A549 (cell line): ENCODE data around the gene SHC3. TPM values are rescaled to one million over a fixed set of nuclear protein-coding genes. Genes with fewer than 3 reads are reported as not detected.

Experiments
- ATAC-seq, 2 experiments: fragments of 200-7000 bp in 1 of 2; fragments of >200 bp in 1 of 2; cut with Nextera tagmentation in 1 of 2; cut with Tn5 transposase in 1 of 2; 3 replicates each; pipeline versions ENCODE4 v1.8.0 to v1.9.1; 2018 to 2020; ENCODE audit warnings: mild to moderate bottlenecking in 1 of 2, moderate library complexity in 1 of 2
- CTCF ChIA-PET: fragments of 300-600 bp; sonication (Branson Sonifier 250); formaldehyde crosslinking; extraction: SDS; loops from one replicate; lab custom pipeline; 2021; ENCODE audit warnings: antibody characterized with exemption, inconsistent platforms; lab: Yijun Ruan, JAX
- POLR2A ChIA-PET: fragments of 350-600 bp; formaldehyde crosslinking; extraction: SDS; loops from one replicate; lab custom pipeline; 2021; ENCODE audit warnings: antibody characterized with exemption, inconsistent platforms; lab: Yijun Ruan, JAX
- DNase-seq, 2 experiments: peaks; one replicate each; pipeline versions ENCODE4 v3.0.0 to v3.0.0-alpha.2; 2011 to 2016; ENCODE audit warnings: low read depth in 1 of 2, low spot score in 1 of 2
- FAIRE-seq: peaks from 2 replicates; lab custom pipeline; 2011; peaks lifted over from hg19 to GRCh38; lab: Jason Lieb, UNC
- H3K27ac ChIP-seq, 2 experiments: fragments of >200 bp; sonication (Bioruptor Twin); formaldehyde crosslinking; 3 replicates each; pipeline ENCODE4 v1.5.1; 2016 to 2017
- H3K4me1 ChIP-seq: fragments of >200 bp; sonication (Bioruptor Twin); formaldehyde crosslinking; 3 replicates; pipeline ENCODE4 v1.6.1; 2016
- H3K4me2 ChIP-seq: fragments of >200 bp; sonication (Bioruptor Twin); formaldehyde crosslinking; 3 replicates; pipeline ENCODE4 v1.6.1; 2016
- H3K4me3 ChIP-seq: fragments of >200 bp; sonication (Bioruptor Twin); formaldehyde crosslinking; 3 replicates; pipeline ENCODE4 v1.5.1; 2016
- H3K9me3 ChIP-seq: fragments of >200 bp; sonication (Bioruptor Twin); formaldehyde crosslinking; 3 replicates; pipeline ENCODE4 v1.6.1; 2016
- BHLHE40 ChIP-seq: IDR thresholded peaks from 2 replicates; pipeline ENCODE4 v1.6.1; 2012; ENCODE audit warnings: low read depth, low read length, inconsistent platforms
- CBX2 ChIP-seq: fragments of 200-600 bp; sonication (generic); IDR thresholded peaks from 2 replicates; pipeline ENCODE4 v1.6.1; 2016; ENCODE audit warnings: low read depth, mild to moderate bottlenecking, borderline replicate concordance
- CEBPB ChIP-seq, 2 experiments: fragments of >200 bp in 1 of 2; sonication (Bioruptor Twin) in 1 of 2; formaldehyde crosslinking in 1 of 2; IDR thresholded peaks; 2 replicates each; pipeline ENCODE4 v1.6.1; 2012 to 2016
- EHF ChIP-seq: fragments of 250-450 bp; sonication (Bioruptor Pico); IDR thresholded peaks from 2 replicates; pipeline ENCODE4 v1.5.0; 2020; ENCODE audit warnings: mild to moderate bottlenecking
- ESRRA ChIP-seq: fragments of 150-350 bp; IDR thresholded peaks from 2 replicates; pipeline ENCODE4 v1.6.1; 2014; ENCODE audit warnings: mild to moderate bottlenecking, low read length, borderline replicate concordance
- FOSB ChIP-seq: fragments of 250-450 bp; sonication (Bioruptor Pico); IDR thresholded peaks from 2 replicates; pipeline ENCODE4 v1.5.0; 2020; ENCODE audit warnings: mild to moderate bottlenecking, moderate library complexity
- FOSL2 ChIP-seq, 2 experiments: fragments of 450-650 bp in 1 of 2; fragments of >200 bp in 1 of 2; sonication (Bioruptor Twin) in 1 of 2; formaldehyde crosslinking; IDR thresholded peaks; 2 replicates each; pipeline versions ENCODE4 v1.5.0 to v1.6.1; 2016 to 2020; ENCODE audit warnings: mild to moderate bottlenecking in 1 of 2, moderate library complexity in 1 of 2
- FOXS1 ChIP-seq: fragments of 250-450 bp; sonication (Bioruptor Pico); IDR thresholded peaks from 2 replicates; pipeline ENCODE4 v1.5.0; 2020; ENCODE audit warnings: mild to moderate bottlenecking, moderate library complexity
- GATA3 ChIP-seq: IDR thresholded peaks from 2 replicates; pipeline ENCODE4 v1.6.1; 2012; ENCODE audit warnings: borderline replicate concordance
- HEYL ChIP-seq: fragments of 250-450 bp; sonication (Bioruptor Pico); IDR thresholded peaks from 2 replicates; pipeline ENCODE4 v1.8.0; 2021; ENCODE audit warnings: mild to moderate bottlenecking, moderate library complexity
- HOXB13 ChIP-seq: fragments of 250-450 bp; sonication (Bioruptor Pico); IDR thresholded peaks from 2 replicates; pipeline ENCODE4 v1.5.0; 2020; ENCODE audit warnings: low read depth, mild to moderate bottlenecking, moderate library complexity
- HOXB5 ChIP-seq: fragments of 250-450 bp; sonication (Bioruptor Pico); IDR thresholded peaks from 2 replicates; pipeline ENCODE4 v1.5.0; 2020; ENCODE audit warnings: mild to moderate bottlenecking, moderate library complexity
- JUN ChIP-seq, 2 experiments: fragments of >200 bp; sonication (Bioruptor Twin); formaldehyde crosslinking; IDR thresholded peaks; 2 replicates in 1 of 2; 3 replicates in 1 of 2; pipeline ENCODE4 v1.6.1; 2016 to 2017
- JUNB ChIP-seq: fragments of >200 bp; sonication (Bioruptor Twin); formaldehyde crosslinking; IDR thresholded peaks from 2 replicates; pipeline ENCODE4 v1.6.1; 2016
- KDM1A ChIP-seq: fragments of 200-600 bp; sonication (generic); IDR thresholded peaks from 2 replicates; pipeline ENCODE4 v1.6.1; 2016; ENCODE audit warnings: low read depth, mild to moderate bottlenecking
- PHF8 ChIP-seq: fragments of 200-600 bp; sonication (generic); IDR thresholded peaks from 2 replicates; pipeline ENCODE4 v1.6.1; 2016; ENCODE audit warnings: low read depth, mild to moderate bottlenecking, antibody characterized with exemption, moderate library complexity, borderline replicate concordance
- POLR2A ChIP-seq: IDR thresholded peaks from 2 replicates; pipeline ENCODE4 v1.6.1; 2012; ENCODE audit warnings: mild to moderate bottlenecking, low read length
- POLR2AphosphoS2 ChIP-seq: conservative IDR thresholded peaks from 2 replicates; pipeline ENCODE4 v1.6.1; 2012; ENCODE audit warnings: low read length, improper control_type of control experiment, inconsistent platforms
- RAD21 ChIP-seq, 2 experiments: fragments of >200 bp in 1 of 2; sonication (Bioruptor Twin) in 1 of 2; formaldehyde crosslinking in 1 of 2; IDR thresholded peaks in 1 of 2; conservative IDR thresholded peaks in 1 of 2; 2 replicates in 1 of 2; 3 replicates in 1 of 2; pipeline ENCODE4 v1.6.1; 2012 to 2018; ENCODE audit warnings: inconsistent platforms in 1 of 2
- RFX5 ChIP-seq: fragments of 450-650 bp; IDR thresholded peaks from 2 replicates; pipeline ENCODE4 v1.7.1; 2014; ENCODE audit warnings: antibody characterized with exemption, mild to moderate bottlenecking, moderate library complexity
- SREBF2 ChIP-seq: fragments of 450-650 bp; IDR thresholded peaks from 2 replicates; pipeline ENCODE4 v1.6.1; 2014; ENCODE audit warnings: mild to moderate bottlenecking, moderate library complexity
- TFCP2L1 ChIP-seq: fragments of 250-450 bp; sonication (Bioruptor Pico); IDR thresholded peaks from 2 replicates; pipeline ENCODE4 v1.5.0; 2021; ENCODE audit warnings: mild to moderate bottlenecking
- ZNF302 ChIP-seq: fragments of 250-450 bp; sonication (Bioruptor Pico); IDR thresholded peaks from 2 replicates; pipeline ENCODE4 v1.9.0; 2021; ENCODE audit warnings: inconsistent platforms, mild to moderate bottlenecking, moderate library complexity
- WGBS: methylation state at CpG from one replicate; pipeline ENCODE4 v1.1.6; 2017; ENCODE audit errors: missing lambda C conversion rate; 5-methylcytosine and 5-hydroxymethylcytosine counted together
- polyA plus RNA-seq, 4 experiments: library from polyadenylated mRNA; depleted of rRNA in 3 of 4; stranded (reverse); fragments of >200 nt; fragmentation: RNase III in 1 of 4; extraction: RNeasy Plus Mini Kit Qiagen cat#74134 plus additional on column Dnase treatment in 1 of 4; gene quantifications; 2 replicates in 3 of 4; 3 replicates in 1 of 4; pipeline ENCODE4 v1.2.3, GENCODE V29; 2011 to 2017
- TF ChIP-seq, protein P1 (sequence below): fragments of >200 bp; sonication (Bioruptor Twin); formaldehyde crosslinking; IDR thresholded peaks from 2 replicates; pipeline ENCODE4 v1.6.1; 2016
- TF ChIP-seq, protein P2 (sequence below): fragments of >200 bp; sonication (Bioruptor Twin); formaldehyde crosslinking; IDR thresholded peaks from 3 replicates; pipeline ENCODE4 v1.6.1; 2016
- TF ChIP-seq, protein P3 (sequence below): fragments of 250-450 bp; sonication (Bioruptor Pico); IDR thresholded peaks from 2 replicates; pipeline ENCODE4 v1.5.0; 2020; ENCODE audit warnings: low read depth, mild to moderate bottlenecking, moderate library complexity
- TF ChIP-seq, protein P4 (sequence below): IDR thresholded peaks from 2 replicates; pipeline ENCODE4 v1.6.1; 2012; ENCODE audit warnings: low read depth, borderline replicate concordance
- TF ChIP-seq, protein P5 (sequence below): IDR thresholded peaks from 2 replicates; pipeline ENCODE4 v1.6.1; 2012

SHC3 gene
- polyA plus RNA-seq, 2 of the 4 experiments (the other 2 are of a cell fraction) = 0.09 to 0.88 TPM

DNA sequence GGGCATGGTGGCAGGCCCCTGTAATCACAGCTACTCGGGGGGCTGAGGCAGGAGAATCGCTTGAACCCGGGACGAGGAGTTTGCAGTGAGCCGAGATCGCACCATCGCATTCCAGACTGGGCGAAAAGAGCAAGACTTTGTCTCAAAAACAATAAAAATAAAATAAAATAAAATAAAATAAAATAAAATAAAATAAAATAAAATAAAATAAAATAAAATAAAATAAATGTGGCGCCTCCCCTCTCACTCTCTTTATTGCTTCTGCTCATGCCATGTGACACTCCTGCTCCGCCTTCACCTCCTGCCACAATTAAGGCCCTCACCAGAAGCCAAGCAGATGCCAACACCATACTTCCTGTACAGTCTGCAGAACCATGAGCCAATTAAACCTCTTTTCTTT, 3.8 kb upstream of the SHC3 start:
- FAIRE-seq (no peak), ATAC-seq (no peak), DNase-seq (no peak)
- H3K9me3 ChIP-seq = no peaks in the 10 kb centered on the region
- no peak for TF ChIP-seq GATA3
- TF ChIP-seq BHLHE40 = no peak
- TF ChIP-seq EHF (CRISPR knock-in tag) = no peak
- TF ChIP-seq SREBF2 = no peak
- no peak for TF ChIP-seq FOSB (CRISPR knock-in tag)
- 92% methylated on average over 10 of the region's 10 CpGs for WGBS
- H3K4me1 ChIP-seq = peaks cover 20% of the 10 kb centered on the region; the same call in 2 of the 3 replicates
- ChIA-PET POLR2A (no interaction called here), CTCF (interaction anchor here (1.3 to 1.4 kb wide), 2 partner anchors 39 to 96 kb away, joined by 3 read pairs; no protein-coding TSS in a partner anchor)
- H3K4me3 ChIP-seq = no peak overlapping the region
- H3K27ac ChIP-seq = no peak overlapping the region
- no peak overlapping the region for H3K4me2 ChIP-seq

DNA sequence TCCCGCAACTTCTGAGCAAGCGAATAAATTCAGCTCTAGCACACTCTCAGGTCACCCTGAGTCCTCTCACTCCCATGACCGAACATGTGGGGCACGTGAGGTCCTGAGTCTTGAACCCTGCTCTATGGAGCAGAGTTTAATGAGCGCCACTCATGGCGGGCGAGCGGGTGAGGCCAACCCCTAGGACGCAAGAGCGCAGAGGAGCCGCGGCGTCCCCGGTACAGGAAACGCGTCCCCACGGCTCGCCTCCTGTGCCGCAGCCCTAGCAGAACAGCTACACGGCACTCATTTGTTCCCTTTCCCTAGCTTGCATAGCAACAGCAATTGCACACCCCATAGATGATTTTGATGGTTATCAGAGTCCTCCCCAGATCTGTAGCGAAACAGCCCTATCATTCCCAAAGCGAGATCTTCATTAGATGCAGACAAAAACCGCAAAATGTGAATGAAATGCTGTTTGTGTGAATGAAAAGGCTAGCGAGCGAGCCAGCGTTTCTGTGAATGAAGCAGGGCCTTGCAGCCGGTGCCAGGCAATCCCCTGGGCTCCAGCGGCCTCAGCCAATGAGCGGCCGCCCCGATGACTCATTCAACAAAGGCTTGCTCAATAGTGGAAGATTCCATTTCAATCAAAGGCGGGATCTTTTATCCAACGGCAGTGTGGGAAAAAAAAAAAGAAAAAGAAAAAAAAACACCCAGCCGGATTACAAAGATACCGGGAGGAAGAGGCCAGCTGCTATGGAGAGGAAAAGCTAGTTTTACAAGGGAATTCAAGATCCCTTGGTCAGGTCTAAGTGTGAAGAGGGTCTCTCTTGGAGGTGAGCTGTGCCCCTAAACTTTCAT, 1.5 kb upstream of the SHC3 start:
- ATAC-seq (peak; percentile 88 to 94), DNase-seq (peak; percentile 88 to 89), FAIRE-seq (peak; percentile 46)
- WGBS = 16% methylated on average over 34 of the region's 35 CpGs
- H3K4me2 ChIP-seq = peak overlapping the region; percentile 86
- TF ChIP-seq JUN (IDR thresholded peaks at IDR 0.05) = peak in 1 of 2 experiments; percentile 67; a peak in 3 of 5 replicates
- TF ChIP-seq ZNF302 (CRISPR knock-in tag) = no peak
- no peak for TF ChIP-seq EHF (CRISPR knock-in tag)
- no peak for TF ChIP-seq ESRRA
- TF ChIP-seq HEYL (CRISPR knock-in tag) = no peak
- peak; percentile 41; the same call in 1 of the 2 replicates for TF ChIP-seq GATA3
- no peak for TF ChIP-seq FOXS1 (CRISPR knock-in tag)
- peak; percentile 54; the same call in 1 of the 2 replicates for TF ChIP-seq JUNB
- no peak for TF ChIP-seq KDM1A
- TF ChIP-seq CEBPB (IDR thresholded peaks at IDR 0.05) = peak; percentile 90 to 96
- TF ChIP-seq, protein P1, sequence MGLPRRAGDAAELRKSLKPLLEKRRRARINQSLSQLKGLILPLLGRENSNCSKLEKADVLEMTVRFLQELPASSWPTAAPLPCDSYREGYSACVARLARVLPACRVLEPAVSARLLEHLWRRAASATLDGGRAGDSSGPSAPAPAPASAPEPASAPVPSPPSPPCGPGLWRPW = 0 out of 2 replicates have a peak, but pooled peaks have one; percentile 38
- TF ChIP-seq, protein P2, sequence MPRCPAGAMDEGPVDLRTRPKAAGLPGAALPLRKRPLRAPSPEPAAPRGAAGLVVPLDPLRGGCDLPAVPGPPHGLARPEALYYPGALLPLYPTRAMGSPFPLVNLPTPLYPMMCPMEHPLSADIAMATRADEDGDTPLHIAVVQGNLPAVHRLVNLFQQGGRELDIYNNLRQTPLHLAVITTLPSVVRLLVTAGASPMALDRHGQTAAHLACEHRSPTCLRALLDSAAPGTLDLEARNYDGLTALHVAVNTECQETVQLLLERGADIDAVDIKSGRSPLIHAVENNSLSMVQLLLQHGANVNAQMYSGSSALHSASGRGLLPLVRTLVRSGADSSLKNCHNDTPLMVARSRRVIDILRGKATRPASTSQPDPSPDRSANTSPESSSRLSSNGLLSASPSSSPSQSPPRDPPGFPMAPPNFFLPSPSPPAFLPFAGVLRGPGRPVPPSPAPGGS = no peak
- no peak for TF ChIP-seq PHF8
- no peak for TF ChIP-seq POLR2AphosphoS2
- peak; percentile 90 for TF ChIP-seq RFX5
- TF ChIP-seq POLR2A = peak; percentile 43
- TF ChIP-seq, protein P3, sequence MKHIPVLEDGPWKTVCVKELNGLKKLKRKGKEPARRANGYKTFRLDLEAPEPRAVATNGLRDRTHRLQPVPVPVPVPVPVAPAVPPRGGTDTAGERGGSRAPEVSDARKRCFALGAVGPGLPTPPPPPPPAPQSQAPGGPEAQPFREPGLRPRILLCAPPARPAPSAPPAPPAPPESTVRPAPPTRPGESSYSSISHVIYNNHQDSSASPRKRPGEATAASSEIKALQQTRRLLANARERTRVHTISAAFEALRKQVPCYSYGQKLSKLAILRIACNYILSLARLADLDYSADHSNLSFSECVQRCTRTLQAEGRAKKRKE (CRISPR knock-in tag) = no peak
- TF ChIP-seq RAD21 (conservative IDR thresholded peaks at IDR 0.05 in 1 of 2, IDR thresholded peaks at IDR 0.05 in 1 of 2) = no peak
- TF ChIP-seq, protein P4, sequence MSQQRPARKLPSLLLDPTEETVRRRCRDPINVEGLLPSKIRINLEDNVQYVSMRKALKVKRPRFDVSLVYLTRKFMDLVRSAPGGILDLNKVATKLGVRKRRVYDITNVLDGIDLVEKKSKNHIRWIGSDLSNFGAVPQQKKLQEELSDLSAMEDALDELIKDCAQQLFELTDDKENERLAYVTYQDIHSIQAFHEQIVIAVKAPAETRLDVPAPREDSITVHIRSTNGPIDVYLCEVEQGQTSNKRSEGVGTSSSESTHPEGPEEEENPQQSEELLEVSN = peak; percentile 21; the same call in 1 of the 2 replicates
- no peak for TF ChIP-seq HOXB13 (CRISPR knock-in tag)
- no peak for TF ChIP-seq HOXB5 (CRISPR knock-in tag)
- TF ChIP-seq FOSL2 (IDR thresholded peaks at IDR 0.05) = peak; percentile 91
- TF ChIP-seq FOSL2 (CRISPR knock-in tag; IDR thresholded peaks at IDR 0.05) = peak; percentile 97
- TF ChIP-seq, protein P5, sequence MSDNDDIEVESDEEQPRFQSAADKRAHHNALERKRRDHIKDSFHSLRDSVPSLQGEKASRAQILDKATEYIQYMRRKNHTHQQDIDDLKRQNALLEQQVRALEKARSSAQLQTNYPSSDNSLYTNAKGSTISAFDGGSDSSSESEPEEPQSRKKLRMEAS = peak; percentile 32; the same call in 1 of the 2 replicates
- no peak for TF ChIP-seq TFCP2L1 (CRISPR knock-in tag)
- TF ChIP-seq CBX2 = no peak
- peak overlapping the region; percentile 74 to 86 for H3K27ac ChIP-seq
- peak overlapping the region; percentile 40 for H3K4me3 ChIP-seq
- CTCF ChIA-PET = interaction anchor here (0.5 to 1.9 kb wide), 6 partner anchors 9 to 941 kb away, joined by 3 to 4 read pairs (median 4); no protein-coding TSS in a partner anchor
- peaks cover 20% of the 10 kb centered on the region; the same call in 2 of the 3 replicates for H3K4me1 ChIP-seq
- POLR2A ChIA-PET = interaction anchor here (2.1 kb wide), 1 partner anchor 26 kb away, joined by 8 read pairs; no protein-coding TSS in a partner anchor
- no peaks in the 10 kb centered on the region for H3K9me3 ChIP-seq
